Pancreas (tissue), 10 donors: ENCODE data around the gene RSPO4. TPM values are rescaled to one million over a fixed set of nuclear protein-coding genes. Genes with fewer than 3 reads are reported as not detected.
"Not testable (repeated sequence)": the region's sequence is repeated elsewhere in the genome, so short reads cannot be mapped to it uniquely, and the experiment has no call there.

Experiments
- ATAC-seq, 4 donors: fragments of 200-7000 bp; cut with Tn5 transposase; one replicate each; pipeline versions ENCODE4 v1.8.0 to v1.9.1; 2020; ENCODE audit warnings: mild to moderate bottlenecking in 4 of 4, moderate library complexity in 4 of 4
- DNase-seq, 6 donors: peaks; one replicate each; pipeline ENCODE4 v3.0.0-alpha.2; 2020
- FAIRE-seq: peaks from 2 replicates; lab custom pipeline; 2012; peaks lifted over from hg19 to GRCh38; lab: Jason Lieb, UNC
- H3K27ac ChIP-seq, 4 donors: fragments of 200-600 bp; sonication (generic); 1 replicate in 3 of 4; 2 replicates in 1 of 4; pipeline versions ENCODE4 v1.5.0 to v1.8.0; 2020
- H3K27me3 ChIP-seq, 4 donors: fragments of 200-600 bp; one replicate each; pipeline ENCODE4 v1.8.0; 2021
- H3K36me3 ChIP-seq, 3 donors: fragments of 200-600 bp; sonication (generic) in 1 of 3; one replicate each; pipeline versions ENCODE4 v1.5.0 to v1.8.0; 2020 to 2021
- H3K4me1 ChIP-seq, 3 donors: fragments of 200-600 bp; one replicate each; pipeline ENCODE4 v1.8.0; 2021
- H3K4me3 ChIP-seq, 4 donors: fragments of 200-600 bp; sonication (generic) in 2 of 4; one replicate each; pipeline versions ENCODE4 v1.5.0 to v1.8.0; 2020 to 2021
- H3K9me3 ChIP-seq, 4 donors: fragments of 200-600 bp; one replicate each; pipeline ENCODE4 v1.8.0; 2021
- WGBS, 2 donors: extraction: QIAGEN DNeasy Blood & Tissue Kit; methylation state at CpG; one replicate each; pipeline ENCODE4 v1.1.7; 2013; 5-methylcytosine and 5-hydroxymethylcytosine counted together
- intact Hi-C, 3 donors: fragments of 100-400 bp; cut with DNase I; formaldehyde crosslinking; loops; one replicate each; pipeline versions ENCODE4 v1.11.1 to v1.14.2; 2022
- polyA plus RNA-seq, 2 donors: library from polyadenylated mRNA; stranded (reverse); fragments of 200-250 nt; gene quantifications; one replicate each; pipeline ENCODE4 v1.2.3, GENCODE V29; 2013
- total RNA-seq, 6 donors: library from RNA; stranded (reverse); fragmentation: NEBNext Ultra II Directional in 4 of 6; extraction: Animal tissue kit (Norgen Biotek cat#: 25700) in 4 of 6; gene quantifications; one replicate each; pipeline versions ENCODE4 v1.2.1 to v1.2.4, GENCODE V29; 2021 to 2023
- TF ChIP-seq, protein P1 (sequence below), 4 donors: fragments of 200-600 bp; sonication (generic) in 3 of 4; IDR thresholded peaks; one replicate each; pipeline versions ENCODE4 v1.5.0 to v1.8.0; 2021; ENCODE audit warnings: antibody characterized with exemption in 4 of 4
- donor health status: healthy with polysubstance abuse.
- donor health status: DM: no; HTN: no; CAD: no; lungs with moderate emphysema.
- donor health status: DM: no; HTN: no; CAD: no.
- donor health status: control.
- donor health status: control.
- donor health status: Bipolar disorder and iron deficiency.
- donor health status: DM: yes; HTN: yes; CAD: no.
- donor health status: DM: no; HTN: no; CAD: no.
- donor health status: DM: no; HTN: no; CAD: no.
- donor health status: DM: yes; HTN: yes; CAD: no.

RSPO4 gene
- total and polyA plus RNA-seq, 8 donors, result 0.08 to 0.28 (median 0.09) TPM; not detected in 3

DNA sequence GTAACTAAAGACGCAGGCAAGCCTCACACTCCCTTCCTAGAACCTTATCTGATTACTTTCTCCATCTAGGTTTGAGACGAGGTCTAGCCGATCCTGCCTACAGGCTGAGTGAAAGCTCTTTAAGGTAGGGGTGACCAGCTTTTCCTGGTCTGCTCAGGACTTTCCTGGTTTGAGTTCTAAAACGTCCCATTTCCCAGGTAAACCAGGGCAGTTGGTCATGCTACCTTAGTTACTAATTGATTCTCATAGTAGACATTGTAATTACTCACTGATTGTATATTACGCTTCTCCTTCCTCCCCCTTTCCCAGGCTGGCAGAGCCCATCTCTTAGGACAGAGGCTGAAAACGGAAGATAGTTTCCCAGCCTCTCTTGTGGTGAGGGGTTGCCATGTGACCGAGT lies 27.9 kb upstream of the RSPO4 start:
- intact Hi-C loops, result no loop called here
- TF ChIP-seq, protein P1, sequence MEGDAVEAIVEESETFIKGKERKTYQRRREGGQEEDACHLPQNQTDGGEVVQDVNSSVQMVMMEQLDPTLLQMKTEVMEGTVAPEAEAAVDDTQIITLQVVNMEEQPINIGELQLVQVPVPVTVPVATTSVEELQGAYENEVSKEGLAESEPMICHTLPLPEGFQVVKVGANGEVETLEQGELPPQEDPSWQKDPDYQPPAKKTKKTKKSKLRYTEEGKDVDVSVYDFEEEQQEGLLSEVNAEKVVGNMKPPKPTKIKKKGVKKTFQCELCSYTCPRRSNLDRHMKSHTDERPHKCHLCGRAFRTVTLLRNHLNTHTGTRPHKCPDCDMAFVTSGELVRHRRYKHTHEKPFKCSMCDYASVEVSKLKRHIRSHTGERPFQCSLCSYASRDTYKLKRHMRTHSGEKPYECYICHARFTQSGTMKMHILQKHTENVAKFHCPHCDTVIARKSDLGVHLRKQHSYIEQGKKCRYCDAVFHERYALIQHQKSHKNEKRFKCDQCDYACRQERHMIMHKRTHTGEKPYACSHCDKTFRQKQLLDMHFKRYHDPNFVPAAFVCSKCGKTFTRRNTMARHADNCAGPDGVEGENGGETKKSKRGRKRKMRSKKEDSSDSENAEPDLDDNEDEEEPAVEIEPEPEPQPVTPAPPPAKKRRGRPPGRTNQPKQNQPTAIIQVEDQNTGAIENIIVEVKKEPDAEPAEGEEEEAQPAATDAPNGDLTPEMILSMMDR (IDR thresholded peaks at IDR 0.05), result no peak
- 73 to 79% methylated on average over 7 of the region's 7 CpGs for WGBS, 2 donors
- no peak overlapping the region for H3K27ac ChIP-seq
- no peak for DNase-seq
- H3K9me3 ChIP-seq, result no peaks in the 10 kb centered on the region
- no peaks in the 10 kb centered on the region for H3K27me3 ChIP-seq
- H3K4me3 ChIP-seq, result no peak overlapping the region
- ATAC-seq, result no peak
- no peak for FAIRE-seq
- no peaks in the 10 kb centered on the region for H3K4me1 ChIP-seq
- H3K36me3 ChIP-seq, result no peaks in the 10 kb centered on the region

- H3K27me3 ChIP-seq, H3K4me1 ChIP-seq, H3K9me3 ChIP-seq, intact Hi-C loops, H3K27ac ChIP-seq, H3K36me3 ChIP-seq, ATAC-seq, FAIRE-seq, H3K4me3 ChIP-seq, DNase-seq: not testable (repeated sequence)
- 77 to 88% methylated on average over 2 of the region's 2 CpGs for WGBS, 2 donors
Measured at GRCh38 chr20:1026214-1026613, 24.1 kb upstream of the RSPO4 start.

DNA sequence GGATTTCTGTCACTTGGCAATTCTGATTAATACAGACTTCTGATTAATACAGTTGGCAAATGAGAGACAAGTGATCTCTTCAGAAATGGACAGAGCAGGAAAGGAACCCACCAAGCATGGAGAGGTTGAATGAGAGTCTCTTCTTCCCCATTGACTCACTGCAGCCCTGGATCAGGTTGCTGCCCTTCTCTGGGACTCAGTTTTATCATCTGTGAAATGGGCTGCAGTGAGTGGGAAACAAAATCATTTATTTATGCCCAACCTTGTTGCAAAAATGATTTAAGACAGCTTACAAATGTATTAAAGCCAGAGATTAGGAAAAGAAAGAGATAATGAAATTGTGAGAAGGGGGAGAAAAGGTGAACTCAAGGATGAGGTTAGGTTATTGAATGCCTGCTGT lies 20.8 kb upstream of the RSPO4 start:
- intact Hi-C loops, result no loop called here
- no peak for FAIRE-seq
- no peak for ATAC-seq
- H3K9me3 ChIP-seq, result no peaks in the 10 kb centered on the region
- no peaks in the 10 kb centered on the region for H3K4me1 ChIP-seq
- DNase-seq, result no peak
- no peak overlapping the region for H3K27ac ChIP-seq
- H3K36me3 ChIP-seq, result no peaks in the 10 kb centered on the region
- H3K4me3 ChIP-seq, result no peak overlapping the region
- no peaks in the 10 kb centered on the region for H3K27me3 ChIP-seq
- TF ChIP-seq, protein P1 (IDR thresholded peaks at IDR 0.05), result no peak

DNA sequence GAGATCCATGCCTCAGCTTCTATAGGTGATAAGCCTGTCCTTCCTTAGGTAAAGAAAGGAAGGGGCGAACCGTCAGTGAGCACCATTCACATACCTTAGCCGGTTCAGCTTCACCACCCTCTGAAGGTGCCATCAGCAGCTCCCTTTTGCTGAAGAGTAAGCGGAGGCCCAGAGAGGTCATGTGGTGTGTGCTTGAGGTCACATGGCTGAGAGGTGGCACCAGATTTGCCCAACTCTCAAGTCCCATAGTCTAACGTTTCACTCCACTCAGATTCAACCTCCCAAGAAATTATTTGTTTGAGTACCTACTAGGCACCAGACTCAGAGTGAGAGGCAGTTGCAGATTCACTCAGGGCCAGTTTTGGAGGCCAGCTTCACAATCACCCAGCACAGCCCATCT lies 18.5 kb upstream of the RSPO4 start:
- TF ChIP-seq, protein P1 (IDR thresholded peaks at IDR 0.05), result no peak
- no peaks in the 10 kb centered on the region for H3K27me3 ChIP-seq
- H3K4me3 ChIP-seq, result no peak overlapping the region
- intact Hi-C loops, result no loop called here
- no peak for FAIRE-seq
- no peak for ATAC-seq
- no peak for DNase-seq
- no peaks in the 10 kb centered on the region for H3K36me3 ChIP-seq
- H3K9me3 ChIP-seq, result no peaks in the 10 kb centered on the region
- no peaks in the 10 kb centered on the region for H3K4me1 ChIP-seq
- H3K27ac ChIP-seq, result no peak overlapping the region
- WGBS, 2 donors, result 81% methylated on average over 5 of the region's 5 CpGs

DNA sequence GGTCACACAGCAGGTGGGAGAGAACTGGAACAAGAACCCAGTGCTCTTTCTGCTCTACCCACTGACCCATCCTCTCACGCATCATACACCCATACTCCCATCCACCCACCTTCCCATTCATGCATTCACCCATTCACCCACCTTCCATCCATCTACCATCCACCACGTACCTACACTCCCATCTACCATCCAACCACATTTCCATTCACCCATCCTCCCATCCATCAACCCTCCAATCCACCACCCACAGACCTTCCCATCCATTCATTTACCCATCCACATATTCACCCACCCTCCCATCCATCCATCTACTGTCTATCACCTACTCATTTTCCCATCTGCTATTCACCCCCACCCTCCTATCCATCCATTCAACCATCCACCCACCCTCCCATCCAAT lies 17.2 kb upstream of the RSPO4 start:
- FAIRE-seq, result no peak
- TF ChIP-seq, protein P1 (IDR thresholded peaks at IDR 0.05), result no peak
- Histone ChIP-seq H3K4me3 (no peak overlapping the region), H3K9me3 (no peaks in the 10 kb centered on the region), H3K27ac (no peak overlapping the region), H3K27me3 (no peaks in the 10 kb centered on the region), H3K4me1 (no peaks in the 10 kb centered on the region), H3K36me3 (no peaks in the 10 kb centered on the region)
- intact Hi-C loops, result no loop called here
- no peak for DNase-seq
- 41 to 46% methylated on average over 2 of the region's 2 CpGs for WGBS, 2 donors
- ATAC-seq, result no peak

DNA sequence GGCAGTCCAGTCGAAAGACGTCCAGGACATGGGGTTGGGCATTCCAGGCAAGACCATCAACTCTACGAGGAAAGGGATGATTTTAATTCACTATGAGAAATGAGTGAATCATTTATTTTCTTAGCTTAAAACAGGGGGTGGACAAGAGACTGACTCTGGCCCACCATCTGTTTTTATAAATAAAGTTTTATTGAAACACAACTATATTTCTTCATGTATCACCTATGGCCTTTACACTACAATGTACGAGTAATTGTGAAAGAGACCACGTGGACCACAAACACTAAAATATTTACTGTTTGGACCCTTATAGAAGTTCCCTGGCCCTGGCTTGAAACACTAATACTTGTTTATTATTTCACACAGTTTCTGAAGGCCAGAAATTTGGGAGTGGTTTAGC lies 15.6 kb upstream of the RSPO4 start:
- 45 to 52% methylated on average over 5 of the region's 5 CpGs for WGBS, 2 donors

More for the DNA sequence above, 15.6 kb upstream of the RSPO4 start:
- Histone ChIP-seq H3K4me3 (no peak overlapping the region), H3K27me3 (no peaks in the 10 kb centered on the region), H3K36me3 (no peaks in the 10 kb centered on the region), H3K27ac (no peak overlapping the region), H3K4me1 (no peaks in the 10 kb centered on the region), H3K9me3 (no peaks in the 10 kb centered on the region)
- ATAC-seq, result no peak
- intact Hi-C loops, result no loop called here
- no peak for FAIRE-seq
- TF ChIP-seq, protein P1 (IDR thresholded peaks at IDR 0.05), result no peak
- no peak for DNase-seq
